Astrocyte of the cerebellum (primary cell): Measurements from ENCODE around the gene TMBIM4.
A peak's percentile ranks its signal among the peaks of the same experiment; 100 is the strongest.
"Not testable (repeated sequence)": the region's sequence is repeated elsewhere in the genome, so short reads cannot be mapped to it uniquely, and the experiment has no call there.

Experiments
- DNase-seq: peaks from one replicate; pipeline ENCODE4 v3.0.0-alpha.2; 2011; ENCODE audit warnings: low read depth
- H3K4me3 ChIP-seq: 2 replicates; pipeline ENCODE4 v1.5.1; 2011; ENCODE audit warnings: mild to moderate bottlenecking, low read depth, low read length, moderate library complexity
- CTCF ChIP-seq: IDR thresholded peaks from 2 replicates; pipeline ENCODE4 v1.5.1; 2012; ENCODE audit warnings: low read length, low read depth, moderate library complexity, mild to moderate bottlenecking; ENCODE audit errors: missing control alignments
- in situ Hi-C: cut with HindIII; loops from 2 replicates; pipeline ENCODE4 v1.10.0; 2017; ENCODE audit warnings: low sequenced_read_pairs

TMBIM4 gene

GRCh38 chr12:66190519-66191370 lies 20.9 kb upstream of the TMBIM4 start:
- no peak overlapping the region for H3K4me3 ChIP-seq
- in situ Hi-C loops, result no loop called here
- DNase-seq, result no peak
- TF ChIP-seq CTCF, result no peak

- no peak overlapping the region for H3K4me3 ChIP-seq
- TF ChIP-seq CTCF, result no peak
- in situ Hi-C loops, result no loop called here
- no peak for DNase-seq
Measured at GRCh38 chr12:66189889-66190288, 20.1 kb upstream of the TMBIM4 start.

- no peak overlapping the region for H3K4me3 ChIP-seq
- no peak for TF ChIP-seq CTCF
- in situ Hi-C loops, result no loop called here
- no peak for DNase-seq
Measured at GRCh38 chr12:66189486-66189843, 19.7 kb upstream of the TMBIM4 start.

GRCh38 chr12:66188584-66189485 lies 19.0 kb upstream of the TMBIM4 start, which contains the start of gene IRAK3:
Gene IRAK3 (plus strand): TSS chr12:66189214. CDS start chr12:66189300, 86 bp downstream.
- no peak for DNase-seq
- peak within 1 kb of the TSS; percentile 44 for H3K4me3 ChIP-seq
- TF ChIP-seq CTCF, result no peak
- in situ Hi-C loops, result no loop called here

GRCh38 chr12:66187821-66188220 lies 18.0 kb upstream of the TMBIM4 start:
- no peak for TF ChIP-seq CTCF
- no peak for DNase-seq
- in situ Hi-C loops, result no loop called here
- H3K4me3 ChIP-seq, result no peak overlapping the region

- no peak for TF ChIP-seq CTCF
- DNase-seq, result no peak
- H3K4me3 ChIP-seq, result no peak overlapping the region
- in situ Hi-C loops, result no loop called here
Measured at GRCh38 chr12:66187036-66187435, 17.2 kb upstream of the TMBIM4 start.

GRCh38 chr12:66184822-66185221 lies 15.0 kb upstream of the TMBIM4 start:
- DNase-seq, in situ Hi-C loops, H3K4me3 ChIP-seq: not testable (repeated sequence)
